NB4 (cell line): ENCODE results near the gene TACC2.

ENCODE experiments used
- DNase-seq: peaks from one replicate; pipeline ENCODE4 v3.0.0; 2010; ENCODE audit warnings: low read depth
- H3K4me3 ChIP-seq: one replicate; pipeline ENCODE4 v1.5.1; 2011; ENCODE audit warnings: mild to moderate bottlenecking, low read depth, low read length, moderate library complexity
- MYC ChIP-seq: IDR thresholded peaks from 2 replicates; pipeline ENCODE4 v1.6.1; 2011; ENCODE audit warnings: low read depth, low read length
- POLR2A ChIP-seq: IDR thresholded peaks from 2 replicates; pipeline ENCODE4 v1.6.1; 2011; ENCODE audit warnings: mild to moderate bottlenecking; ENCODE audit not compliant: insufficient read length; ENCODE audit errors: extremely low read depth
- TF ChIP-seq, protein P1 (sequence below): IDR thresholded peaks from 2 replicates; pipeline ENCODE4 v1.6.1; 2011; ENCODE audit warnings: low read depth, low read length
- TF ChIP-seq, protein P2 (sequence below): IDR thresholded peaks from one replicate; pipeline ENCODE4 v1.5.1; 2012; ENCODE audit warnings: low read depth, low read length

The TACC2 gene

DNA sequence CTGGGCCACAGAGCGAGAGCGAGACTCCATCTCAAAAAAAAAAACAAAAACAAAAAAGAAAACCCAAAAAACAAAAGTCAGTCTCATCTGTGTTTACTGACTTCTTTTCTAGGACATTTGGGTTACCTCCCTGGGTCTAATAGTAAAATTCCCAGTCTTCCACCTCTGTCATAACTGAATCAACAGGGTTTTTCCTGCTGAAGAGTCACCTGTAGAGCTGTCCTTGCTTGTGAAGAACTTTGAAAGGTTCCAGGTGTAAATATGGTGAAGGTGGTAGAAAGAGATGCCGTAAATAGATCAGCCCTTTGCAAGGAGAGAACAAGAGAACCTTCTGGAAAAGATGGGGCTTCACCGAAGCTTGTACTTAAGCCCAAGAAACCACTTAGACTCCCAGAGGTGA lies 169.4 kb downstream of the TACC2 start:
- TF ChIP-seq MYC = no peak
- TF ChIP-seq, protein P1, sequence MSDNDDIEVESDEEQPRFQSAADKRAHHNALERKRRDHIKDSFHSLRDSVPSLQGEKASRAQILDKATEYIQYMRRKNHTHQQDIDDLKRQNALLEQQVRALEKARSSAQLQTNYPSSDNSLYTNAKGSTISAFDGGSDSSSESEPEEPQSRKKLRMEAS = no peak
- DNase-seq = no peak
- H3K4me3 ChIP-seq = no peak overlapping the region

DNA sequence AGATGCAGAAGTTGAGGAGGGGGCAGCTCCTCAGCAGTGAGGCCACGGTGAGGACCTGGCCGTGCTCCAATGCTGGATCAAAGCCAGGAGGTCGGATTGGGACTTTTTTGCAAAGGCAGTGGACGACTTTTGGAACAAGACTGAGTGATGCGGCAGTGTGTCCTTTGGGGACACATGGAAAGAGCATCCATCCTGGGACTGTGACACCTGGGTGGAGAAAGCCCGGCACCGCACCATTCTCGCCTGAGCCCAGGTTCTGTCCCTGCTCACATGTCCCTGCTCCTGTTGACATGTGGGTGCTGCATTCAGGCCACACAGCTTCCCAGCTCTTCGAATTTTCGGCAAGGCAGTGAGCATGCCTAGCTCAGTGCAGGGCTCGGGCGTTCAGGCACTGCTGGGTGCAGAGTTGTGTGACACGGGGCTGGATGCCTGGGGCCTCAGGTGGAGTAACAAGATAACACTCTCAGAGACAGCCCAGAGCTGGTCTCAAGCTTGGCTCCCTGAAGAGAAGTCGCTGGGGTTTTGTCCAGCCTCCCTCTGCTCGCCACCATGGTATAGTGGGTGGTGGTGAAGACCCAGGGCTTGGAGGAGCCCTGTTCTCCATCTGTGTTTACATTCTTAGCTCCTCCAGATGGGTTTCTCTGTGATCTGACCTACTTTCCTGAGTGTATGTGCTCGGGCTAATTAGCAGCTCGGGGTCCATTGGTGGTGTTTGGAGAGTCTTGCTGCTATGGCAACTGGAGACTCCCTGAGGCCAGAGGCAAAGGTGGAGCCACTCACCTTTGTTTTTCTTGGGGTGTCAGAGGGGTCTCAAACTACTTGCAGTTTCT lies 170.4 kb downstream of the TACC2 start:
- H3K4me3 ChIP-seq = no peak overlapping the region
- TF ChIP-seq, protein P2, sequence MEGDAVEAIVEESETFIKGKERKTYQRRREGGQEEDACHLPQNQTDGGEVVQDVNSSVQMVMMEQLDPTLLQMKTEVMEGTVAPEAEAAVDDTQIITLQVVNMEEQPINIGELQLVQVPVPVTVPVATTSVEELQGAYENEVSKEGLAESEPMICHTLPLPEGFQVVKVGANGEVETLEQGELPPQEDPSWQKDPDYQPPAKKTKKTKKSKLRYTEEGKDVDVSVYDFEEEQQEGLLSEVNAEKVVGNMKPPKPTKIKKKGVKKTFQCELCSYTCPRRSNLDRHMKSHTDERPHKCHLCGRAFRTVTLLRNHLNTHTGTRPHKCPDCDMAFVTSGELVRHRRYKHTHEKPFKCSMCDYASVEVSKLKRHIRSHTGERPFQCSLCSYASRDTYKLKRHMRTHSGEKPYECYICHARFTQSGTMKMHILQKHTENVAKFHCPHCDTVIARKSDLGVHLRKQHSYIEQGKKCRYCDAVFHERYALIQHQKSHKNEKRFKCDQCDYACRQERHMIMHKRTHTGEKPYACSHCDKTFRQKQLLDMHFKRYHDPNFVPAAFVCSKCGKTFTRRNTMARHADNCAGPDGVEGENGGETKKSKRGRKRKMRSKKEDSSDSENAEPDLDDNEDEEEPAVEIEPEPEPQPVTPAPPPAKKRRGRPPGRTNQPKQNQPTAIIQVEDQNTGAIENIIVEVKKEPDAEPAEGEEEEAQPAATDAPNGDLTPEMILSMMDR = no peak
- TF ChIP-seq MYC (no peak), POLR2A (no peak)
- TF ChIP-seq, protein P1 = no peak
- no peak for DNase-seq

DNA sequence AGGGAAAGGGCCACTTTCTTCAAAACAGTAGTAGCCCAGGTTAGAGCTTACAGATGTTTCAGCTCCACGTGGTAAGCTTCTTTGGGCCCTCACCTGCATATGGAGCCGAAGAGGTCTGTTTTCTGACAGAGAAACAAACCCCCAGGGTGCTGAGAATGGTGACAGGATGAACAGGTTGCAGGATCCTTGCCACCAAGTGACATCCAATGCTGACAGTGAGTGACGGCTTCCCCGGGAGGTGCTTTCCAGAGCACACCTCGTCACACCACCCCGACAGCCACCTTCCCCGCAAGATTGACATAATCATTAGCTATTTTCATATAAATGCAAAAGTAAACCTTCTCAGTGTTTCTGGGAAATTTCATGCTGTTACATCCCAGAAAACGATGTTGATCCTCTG lies 172.8 kb downstream of the TACC2 start:
- no peak for DNase-seq
- TF ChIP-seq, protein P1 = no peak
- TF ChIP-seq MYC (no peak), POLR2A (no peak)
- TF ChIP-seq, protein P2 = no peak
- H3K4me3 ChIP-seq = no peak overlapping the region

- no peak overlapping the region for H3K4me3 ChIP-seq
- TF ChIP-seq, protein P2 = no peak
- no peak for TF ChIP-seq MYC
- TF ChIP-seq POLR2A = no peak
- no peak for DNase-seq
Measured at GRCh38 chr10:122162671-122163173, 173.8 kb downstream of the TACC2 start.

DNA sequence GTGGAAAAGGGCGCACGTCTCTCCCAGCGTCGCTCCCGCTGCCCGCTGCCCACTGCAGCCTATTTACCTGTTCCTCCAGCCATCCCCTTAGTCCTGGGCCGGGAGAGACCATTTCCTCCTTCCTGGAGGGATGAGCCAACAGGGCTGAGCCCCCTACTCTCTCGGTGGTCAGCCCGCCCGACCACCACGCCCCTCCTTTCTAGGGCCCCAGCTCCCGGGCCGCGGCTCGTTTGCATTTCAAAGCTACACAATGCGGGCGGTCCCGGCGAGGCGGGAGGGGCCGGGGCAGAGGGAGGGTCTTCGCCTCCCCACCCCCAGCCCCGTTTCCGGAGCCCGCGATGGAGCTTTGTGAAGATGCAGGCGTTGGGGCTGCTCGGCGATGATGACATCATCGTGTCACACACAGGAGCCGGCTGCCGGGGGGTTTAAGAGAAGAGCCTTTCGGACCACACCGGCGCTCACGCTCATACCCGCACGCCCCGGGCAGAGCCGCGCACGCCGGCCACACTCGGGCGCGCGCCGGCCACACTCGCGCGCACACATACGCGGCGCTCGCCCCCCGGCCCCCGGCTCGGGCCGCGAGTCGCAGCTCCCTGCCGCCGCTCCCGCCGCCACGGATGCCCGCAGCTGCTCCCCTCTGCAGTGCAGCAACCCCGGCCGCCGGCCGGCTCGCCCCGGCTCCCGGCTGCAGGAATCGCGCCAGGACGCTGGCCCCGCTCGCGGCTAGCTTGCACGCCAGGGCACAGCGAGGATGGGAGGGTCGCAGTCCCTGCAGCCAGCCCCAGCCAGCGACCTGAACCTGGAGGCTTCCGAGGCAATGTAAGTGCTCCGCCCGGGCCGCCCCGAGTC lies 174.4 kb downstream of the TACC2 start:
- TF ChIP-seq, protein P1 = no peak
- DNase-seq = peak; percentile 34
- no peak overlapping the region for H3K4me3 ChIP-seq

GRCh38 chr10:122164023-122164601 lies 175.1 kb downstream of the TACC2 start:
- TF ChIP-seq MYC = no peak
- TF ChIP-seq POLR2A = no peak
- TF ChIP-seq, protein P1 = no peak
- TF ChIP-seq, protein P2 = no peak
- DNase-seq = no peak
- no peak overlapping the region for H3K4me3 ChIP-seq
